ENCODE data around the gene NECTIN1.

NECTIN1 gene

GRCh38 chr11:119626197-119626841 is 102.7 kb downstream of the NECTIN1 start:
- TF ChIP-seq CSDC2 (CRISPR knock-in tag; IDR thresholded peaks at IDR 0.05) (no peak), OSR1 (CRISPR knock-in tag; IDR thresholded peaks at IDR 0.05) (no peak), SNAI2 (CRISPR knock-in tag; IDR thresholded peaks at IDR 0.05) (no peak), ZNF565 (CRISPR knock-in tag; conservative IDR thresholded peaks at IDR 0.05; ENCODE audit: low read depth) (no peak)
- no peak for ATAC-seq

GRCh38 chr11:119625206-119625978 is 103.6 kb downstream of the NECTIN1 start:
- TF ChIP-seq PATZ1 (CRISPR knock-in tag; IDR thresholded peaks at IDR 0.05; ENCODE audit: borderline replicate concordance) (no peak), BACH2 (CRISPR knock-in tag; IDR thresholded peaks at IDR 0.05; ENCODE audit: borderline replicate concordance) (no peak), POU6F1 (CRISPR knock-in tag; IDR thresholded peaks at IDR 0.05; ENCODE audit: borderline replicate concordance, low read depth) (no peak), ESRRG (CRISPR knock-in tag; IDR thresholded peaks at IDR 0.05) (no peak), CREB5 (CRISPR knock-in tag; IDR thresholded peaks at IDR 0.05; ENCODE audit: low read depth) (no peak), TOX (CRISPR knock-in tag; IDR thresholded peaks at IDR 0.05; ENCODE audit: borderline replicate concordance) (no peak), SNAI2 (CRISPR knock-in tag; IDR thresholded peaks at IDR 0.05) (no peak), CSRNP3 (CRISPR knock-in tag; IDR thresholded peaks at IDR 0.05) (no peak), ARNTL (CRISPR knock-in tag; IDR thresholded peaks at IDR 0.05; ENCODE audit: borderline replicate concordance, low read depth) (no peak), CSDC2 (CRISPR knock-in tag; IDR thresholded peaks at IDR 0.05) (no peak), PPARA (CRISPR knock-in tag; IDR thresholded peaks at IDR 0.05; ENCODE audit: borderline replicate concordance) (no peak), RARB (CRISPR knock-in tag; IDR thresholded peaks at IDR 0.05) (no peak), TSHZ2 (CRISPR knock-in tag; IDR thresholded peaks at IDR 0.05) (no peak), ZFP30 (CRISPR knock-in tag; IDR thresholded peaks at IDR 0.05) (no peak), ZNF70 (CRISPR knock-in tag; IDR thresholded peaks at IDR 0.05) (no peak), GLIS3 (CRISPR knock-in tag; IDR thresholded peaks at IDR 0.05) (no peak), OSR1 (CRISPR knock-in tag; IDR thresholded peaks at IDR 0.05) (no peak)
- ATAC-seq, result no peak

GRCh38 chr11:119624629-119625028 is 104.4 kb downstream of the NECTIN1 start:
- TF ChIP-seq BACH2 (CRISPR knock-in tag; IDR thresholded peaks at IDR 0.05; ENCODE audit: borderline replicate concordance), result no peak
- no peak for TF ChIP-seq ESRRG (CRISPR knock-in tag; IDR thresholded peaks at IDR 0.05)
- no peak for TF ChIP-seq CSRNP3 (CRISPR knock-in tag; IDR thresholded peaks at IDR 0.05)
- TF ChIP-seq SNAI2 (CRISPR knock-in tag; IDR thresholded peaks at IDR 0.05), result no peak
- TF ChIP-seq ZNF70 (CRISPR knock-in tag; IDR thresholded peaks at IDR 0.05), result no peak
- ATAC-seq, result peak; percentile 40

Data from SK-N-SH treated with all-trans-retinoic acid at 6 μM for 48 hours (cell line).